ENCODE measurements around the gene DUOXA1.

The DUOXA1 gene

GRCh38 chr15:45120081-45120972 lies 9.4 kb downstream of the DUOXA1 start:
- TF ChIP-seq CTCF (conservative IDR thresholded peaks at IDR 0.05) = no peak
- TF ChIP-seq ZFX (IDR thresholded peaks at IDR 0.05) = no peak
- H3K27ac ChIP-seq = no peak overlapping the region

GRCh38 chr15:45118996-45119395 lies 10.7 kb downstream of the DUOXA1 start:
- no peak overlapping the region for H3K27ac ChIP-seq
- no peak for TF ChIP-seq ZFX (IDR thresholded peaks at IDR 0.05)
- TF ChIP-seq CTCF (conservative IDR thresholded peaks at IDR 0.05) = no peak

- no peak overlapping the region for H3K27ac ChIP-seq
- TF ChIP-seq ZFX (IDR thresholded peaks at IDR 0.05) (no peak), CTCF (conservative IDR thresholded peaks at IDR 0.05) (peak; percentile 100)
Observed at GRCh38 chr15:45118131-45118588, 11.5 kb downstream of the DUOXA1 start.

GRCh38 chr15:45117308-45118130 lies 12.2 kb downstream of the DUOXA1 start:
- TF ChIP-seq CTCF (conservative IDR thresholded peaks at IDR 0.05) (no peak), ZFX (IDR thresholded peaks at IDR 0.05) (no peak)
- no peak overlapping the region for H3K27ac ChIP-seq

GRCh38 chr15:45116482-45117307 lies 13.0 kb downstream of the DUOXA1 start:
- TF ChIP-seq ZFX (IDR thresholded peaks at IDR 0.05) = no peak
- TF ChIP-seq CTCF (conservative IDR thresholded peaks at IDR 0.05) = no peak
- H3K27ac ChIP-seq = no peak overlapping the region

- no peak overlapping the region for H3K27ac ChIP-seq
- no peak for TF ChIP-seq ZFX (IDR thresholded peaks at IDR 0.05)
- TF ChIP-seq CTCF (conservative IDR thresholded peaks at IDR 0.05) = no peak
Observed at GRCh38 chr15:45116006-45116481, 13.6 kb downstream of the DUOXA1 start.

Measured in C4-2B (cell line).